Endothelial cell of umbilical vein (primary cell): Measurements from ENCODE around the gene CFAP57. TPM values are rescaled to one million over a fixed set of nuclear protein-coding genes. Genes with fewer than 3 reads are reported as not detected.
A peak's percentile ranks its signal among the peaks of the same experiment; 100 is the strongest.

Experiments used
- BruUV-seq: library from RNA; stranded (reverse); fragments of 400-500 nt; replicated peaks from 2 replicates; lab custom pipeline; 2021; lab: Mats Ljungman, UMichigan
- CTCF ChIA-PET: fragments of 300-600, 350-600 bp; sonication (Branson Sonifier 250); formaldehyde crosslinking; loops from one replicate; lab custom pipeline; 2021; ENCODE audit warnings: antibody characterized with exemption, inconsistent platforms; lab: Charles Lee
- POLR2A ChIA-PET: fragments of 300-600, 350-600 bp; sonication (Branson Sonifier 250); formaldehyde crosslinking; loops from one replicate; lab custom pipeline; 2021; ENCODE audit warnings: antibody characterized with exemption, inconsistent platforms; lab: Charles Lee
- DNase-seq: peaks from one replicate; pipeline ENCODE4 v3.0.0-alpha.2; 2011; ENCODE audit warnings: low read depth, low spot score
- FAIRE-seq: peaks from 2 replicates; lab custom pipeline; 2011; peaks lifted over from hg19 to GRCh38; lab: Jason Lieb, UNC
- H2AFZ ChIP-seq: 2 replicates; pipeline ENCODE4 v1.6.0; 2012; ENCODE audit warnings: low read depth, low read length, control low read depth, inconsistent platforms
- H3K27ac ChIP-seq: 2 replicates; pipeline ENCODE4 v1.5.1; 2011; ENCODE audit warnings: low read depth, mild to moderate bottlenecking, control low read depth, low read length, moderate library complexity; ENCODE audit not compliant: insufficient read depth
- H3K27me3 ChIP-seq, 2 experiments: 2 replicates each; pipeline versions ENCODE4 v1.6.0 to v1.6.1; 2011; ENCODE audit warnings: low read length in 2 of 2, mixed read lengths in 1 of 2; ENCODE audit not compliant: control insufficient read depth in 2 of 2, insufficient read depth in 2 of 2
- H3K36me3 ChIP-seq, 2 experiments: 2 replicates in 1 of 2; 3 replicates in 1 of 2; pipeline ENCODE4 v1.5.1; 2011; ENCODE audit warnings: low read length in 2 of 2, mild to moderate bottlenecking in 1 of 2, moderate library complexity in 1 of 2; ENCODE audit not compliant: control insufficient read depth in 2 of 2, insufficient read depth in 2 of 2; ENCODE audit errors: extremely low read depth in 1 of 2
- H3K4me1 ChIP-seq: 3 replicates; pipeline ENCODE4 v1.5.1; 2011; ENCODE audit warnings: mild to moderate bottlenecking, low read length; ENCODE audit not compliant: control insufficient read depth, insufficient read depth; ENCODE audit errors: extremely low read depth
- H3K4me2 ChIP-seq: 2 replicates; pipeline ENCODE4 v1.6.1; 2011; ENCODE audit warnings: low read length, control low read depth, mixed read lengths; ENCODE audit not compliant: insufficient read depth
- H3K4me3 ChIP-seq, 3 experiments: fragments of 200-600 bp in 1 of 3; sonication (generic), shearing (Covaris generic) in 1 of 3; replicated peaks in 1 of 3; 2 replicates each; pipeline ENCODE4 v1.5.1; 2011 to 2016; ENCODE audit warnings: control low read depth in 3 of 3, low read length in 3 of 3, mild to moderate bottlenecking in 2 of 3, inconsistent platforms in 1 of 3, low read depth in 1 of 3, moderate library complexity in 1 of 3; ENCODE audit not compliant: insufficient read depth in 1 of 3
- H3K79me2 ChIP-seq: 2 replicates; pipeline ENCODE4 v1.6.0; 2012; ENCODE audit warnings: low read length, inconsistent platforms; ENCODE audit not compliant: control insufficient read depth, insufficient read depth
- H3K9ac ChIP-seq: replicated peaks from 2 replicates; pipeline ENCODE3; 2011; ENCODE audit warnings: low read length, control low read depth; ENCODE audit not compliant: insufficient read depth; ENCODE audit errors: extremely low read depth
- H3K9me1 ChIP-seq: replicated peaks from 3 replicates; pipeline ENCODE4 v1.6.0; 2011; ENCODE audit warnings: mild to moderate bottlenecking, low read length; ENCODE audit not compliant: control insufficient read depth, insufficient read depth; ENCODE audit errors: extremely low read depth
- H3K9me3 ChIP-seq: replicated peaks from 2 replicates; pipeline ENCODE4 v1.5.1; 2012; ENCODE audit warnings: low read length, inconsistent platforms; ENCODE audit not compliant: control insufficient read depth, insufficient read depth
- H4K20me1 ChIP-seq: replicated peaks from 2 replicates; pipeline ENCODE3; 2011; ENCODE audit warnings: mild to moderate bottlenecking, low read length; ENCODE audit not compliant: control insufficient read depth, insufficient read depth; ENCODE audit errors: extremely low read depth
- CTCF ChIP-seq, 2 donors: IDR thresholded peaks; 1 replicate in 1 of 2; 2 replicates in 1 of 2; pipeline ENCODE4 v1.5.1; 2011; ENCODE audit warnings: low read length in 2 of 2, mild to moderate bottlenecking in 2 of 2, moderate library complexity in 2 of 2, control low read depth in 1 of 2, inconsistent platforms in 1 of 2, low read depth in 1 of 2; ENCODE audit not compliant: insufficient read depth in 1 of 2; ENCODE audit errors: extremely low read depth in 1 of 2
- EZH2 ChIP-seq: IDR thresholded peaks from 2 replicates; pipeline ENCODE4 v1.6.1; 2012; ENCODE audit warnings: borderline replicate concordance, low read depth, mild to moderate bottlenecking, moderate library complexity, low read length, inconsistent platforms; ENCODE audit not compliant: severe bottlenecking
- FOS ChIP-seq: IDR thresholded peaks from 2 replicates; pipeline ENCODE4 v1.6.1; 2011; ENCODE audit warnings: mild to moderate bottlenecking, low read length, moderate library complexity, borderline replicate concordance; ENCODE audit not compliant: insufficient read depth
- GATA2 ChIP-seq: IDR thresholded peaks from 2 replicates; pipeline ENCODE4 v1.7.0; 2011; ENCODE audit warnings: low read depth, mild to moderate bottlenecking, moderate library complexity, mixed read lengths, low read length; ENCODE audit not compliant: insufficient read length, insufficient read depth
- JUN ChIP-seq: IDR thresholded peaks from 2 replicates; pipeline ENCODE4 v1.6.1; 2011; ENCODE audit warnings: borderline replicate concordance, low read depth; ENCODE audit not compliant: insufficient read length, insufficient read depth
- MYC ChIP-seq: IDR thresholded peaks from one replicate; pipeline ENCODE4 v1.6.1; 2011; ENCODE audit warnings: mild to moderate bottlenecking, low read depth, low read length
- POLR2A ChIP-seq: IDR thresholded peaks from 2 replicates; pipeline ENCODE4 v1.6.1; 2012; ENCODE audit warnings: low read depth, mild to moderate bottlenecking, control low read depth, low read length
- POLR2AphosphoS5 ChIP-seq: IDR thresholded peaks from 2 replicates; pipeline ENCODE4 v1.6.1; 2012; ENCODE audit warnings: low read depth, mild to moderate bottlenecking, control low read depth, low read length, moderate library complexity; ENCODE audit not compliant: insufficient read depth
- dilution Hi-C: fragments of 300-500 bp; cut with MboI; formaldehyde crosslinking; loops from one replicate; pipeline ENCODE4 v1.15.0; 2019; ENCODE audit warnings: low sequenced_read_pairs; ENCODE audit not compliant: extremely low pct_ligation_motif_present
- intact Hi-C: fragments of 100-400 bp; cut with micrococcal nuclease; formaldehyde crosslinking; loops from one replicate; pipeline ENCODE4 v1.10.0; 2022
- polyA plus RNA-seq, 4 experiments: library from polyadenylated mRNA; depleted of rRNA in 3 of 4; stranded (reverse) in 3 of 4; unstranded in 1 of 4; fragments of >200 nt; gene quantifications; 2 replicates each; pipeline versions ENCODE4 v1.2.1 to v1.2.3, GENCODE V29; 2011 to 2012; ENCODE audit warnings: missing spikeins in 1 of 4
- total RNA-seq: library from RNA; stranded (reverse); gene quantifications from 2 replicates; pipeline ENCODE4 v1.2.3, GENCODE V29; 2021
- TF ChIP-seq, protein P1 (sequence below): IDR thresholded peaks from 2 replicates; pipeline ENCODE4 v1.6.1; 2011; ENCODE audit not compliant: insufficient read depth, insufficient read length

Gene CFAP57
- total and polyA plus RNA-seq, 2 donors (not counting 3 experiments of a cell fraction or from before 2014, with no cell fraction given): 0.88 to 0.91 TPM

DNA sequence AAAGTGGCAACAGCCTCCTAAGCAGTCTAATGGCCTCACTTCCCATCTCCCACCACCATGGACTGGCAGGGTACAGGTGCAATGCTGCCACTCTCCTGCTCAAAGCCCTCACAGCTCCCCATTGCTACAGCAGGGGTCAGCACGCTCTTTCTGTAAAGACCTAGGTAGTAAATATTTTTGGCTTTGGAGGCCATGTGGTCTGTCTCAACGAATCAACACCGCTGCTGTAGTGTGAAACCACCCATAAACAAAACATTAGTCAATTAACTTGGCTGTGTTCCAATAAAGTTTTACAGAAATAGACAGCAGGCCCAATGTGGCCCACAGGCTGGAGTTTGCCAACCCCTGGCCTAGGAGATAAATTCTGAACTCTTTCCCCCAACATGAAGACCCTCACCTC is 53.0 kb downstream of the CFAP57 start:
- TF ChIP-seq CTCF (IDR thresholded peaks at IDR 0.05; ENCODE audit: extremely low read depth in 1 of 2, insufficient read depth in 1 of 2, low read depth in 1 of 2, low read length in 2 of 2): no peak
- no peak for TF ChIP-seq EZH2
- TF ChIP-seq POLR2A: no peak
- no peak for TF ChIP-seq POLR2AphosphoS5
- TF ChIP-seq JUN: no peak
- TF ChIP-seq, protein P1, sequence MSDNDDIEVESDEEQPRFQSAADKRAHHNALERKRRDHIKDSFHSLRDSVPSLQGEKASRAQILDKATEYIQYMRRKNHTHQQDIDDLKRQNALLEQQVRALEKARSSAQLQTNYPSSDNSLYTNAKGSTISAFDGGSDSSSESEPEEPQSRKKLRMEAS: no peak
- TF ChIP-seq GATA2: no peak
- no peak for TF ChIP-seq MYC
- TF ChIP-seq FOS: no peak

More for the DNA sequence above, 53.0 kb downstream of the CFAP57 start:
- DNase-seq (peak; percentile 26), FAIRE-seq (peak; percentile 88)
- CTCF ChIA-PET: interaction anchor here (2.0 to 2.2 kb wide), 2 partner anchors 151 to 189 kb away, joined by 7 to 13 read pairs; no protein-coding TSS in a partner anchor
- H3K9me1 ChIP-seq: no peaks in the 10 kb centered on the region
- no peaks in the 10 kb centered on the region for H4K20me1 ChIP-seq
- no TSS peak for BruUV-seq
- dilution Hi-C loops (loop anchor here (25.0 kb wide), 1 partner anchor 187 kb away; no protein-coding TSS in a partner anchor), intact Hi-C loops (loop anchor here (5.0 kb wide), 1 partner anchor 142 kb away; the partner anchor contains the start of gene ELOVL1)
- no peaks in the 10 kb centered on the region for H3K9me3 ChIP-seq
- H3K4me2 ChIP-seq: no peak overlapping the region
- H3K27me3 ChIP-seq: no peaks in the 10 kb centered on the region
- H3K9ac ChIP-seq: no peak overlapping the region
- H3K4me3 ChIP-seq: no peak overlapping the region
- no peak overlapping the region for H3K27ac ChIP-seq
- no peaks in the 10 kb centered on the region for H3K4me1 ChIP-seq
- H3K36me3 ChIP-seq: no peaks in the 10 kb centered on the region
- POLR2A ChIA-PET: no interaction called here
- no peak overlapping the region for H2AFZ ChIP-seq
- no peaks in the 10 kb centered on the region for H3K79me2 ChIP-seq
